H1 (cell line): ENCODE results near the gene SPAM1. TPM values are rescaled to one million over a fixed set of nuclear protein-coding genes. Genes with fewer than 3 reads are reported as not detected.
A peak's percentile ranks its signal among the peaks of the same experiment; 100 is the strongest.

ENCODE experiments used
- TCF12 ChIP-seq: IDR thresholded peaks from 2 replicates; pipeline ENCODE4 v1.6.1; 2011; ENCODE audit warnings: low read depth, mild to moderate bottlenecking, low read length
- polyA plus RNA-seq, 7 experiments: library from polyadenylated mRNA; depleted of rRNA in 3 of 7; stranded (reverse) in 5 of 7; unstranded in 2 of 7; fragments of >200 nt in 5 of 7; fragments of 200-250 nt in 2 of 7; gene quantifications; 1 replicate in 5 of 7; 2 replicates in 1 of 7; 4 replicates in 1 of 7; pipeline versions ENCODE4 v1.2.1 to v1.2.3, GENCODE V29; 2011 to 2013; ENCODE audit warnings: missing spikeins in 2 of 7, mixed read lengths in 2 of 7
- total RNA-seq: library from RNA; stranded (reverse); fragmentation: NEBNext Ultra II Directional; extraction: Animal tissue kit (Norgen Biotek cat#: 25700); gene quantifications from 2 replicates; pipeline ENCODE4 v1.2.1, GENCODE V29; 2021
- TF ChIP-seq, protein P1 (sequence below), 3 experiments: IDR thresholded peaks; 1 replicate in 2 of 3; 2 replicates in 1 of 3; pipeline versions ENCODE4 v1.5.1 to v1.6.1; 2011; ENCODE audit warnings: low read length in 3 of 3, mild to moderate bottlenecking in 3 of 3, inconsistent platforms in 2 of 3, low read depth in 1 of 3, moderate library complexity in 1 of 3; ENCODE audit not compliant: insufficient read depth in 1 of 3; ENCODE audit errors: control extremely low read depth in 1 of 3

Gene SPAM1
- total and polyA plus RNA-seq, 2 of the 8 experiments (the other 6 are each of a cell fraction or from before 2014, with no cell fraction given): not detected

DNA sequence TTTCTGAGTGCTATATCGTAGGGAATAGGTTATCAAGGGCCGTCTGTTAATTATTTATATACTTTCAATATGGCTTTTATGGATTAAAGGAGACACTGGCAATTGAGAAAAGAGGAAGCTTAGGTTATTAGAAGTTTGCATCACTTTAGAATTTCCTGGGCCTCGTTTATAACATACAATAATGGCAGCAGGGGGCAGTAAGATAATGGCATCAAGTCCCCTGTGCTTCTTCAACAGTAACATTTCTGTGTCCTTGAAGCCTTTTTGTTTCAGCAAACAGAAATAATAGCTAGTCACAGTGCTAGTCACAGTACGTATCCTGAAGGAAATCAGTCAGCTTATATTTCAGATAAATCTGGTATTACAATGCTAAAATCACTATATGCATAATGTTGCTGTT lies 41.9 kb downstream of the SPAM1 start (continued):
- TF ChIP-seq, protein P1, sequence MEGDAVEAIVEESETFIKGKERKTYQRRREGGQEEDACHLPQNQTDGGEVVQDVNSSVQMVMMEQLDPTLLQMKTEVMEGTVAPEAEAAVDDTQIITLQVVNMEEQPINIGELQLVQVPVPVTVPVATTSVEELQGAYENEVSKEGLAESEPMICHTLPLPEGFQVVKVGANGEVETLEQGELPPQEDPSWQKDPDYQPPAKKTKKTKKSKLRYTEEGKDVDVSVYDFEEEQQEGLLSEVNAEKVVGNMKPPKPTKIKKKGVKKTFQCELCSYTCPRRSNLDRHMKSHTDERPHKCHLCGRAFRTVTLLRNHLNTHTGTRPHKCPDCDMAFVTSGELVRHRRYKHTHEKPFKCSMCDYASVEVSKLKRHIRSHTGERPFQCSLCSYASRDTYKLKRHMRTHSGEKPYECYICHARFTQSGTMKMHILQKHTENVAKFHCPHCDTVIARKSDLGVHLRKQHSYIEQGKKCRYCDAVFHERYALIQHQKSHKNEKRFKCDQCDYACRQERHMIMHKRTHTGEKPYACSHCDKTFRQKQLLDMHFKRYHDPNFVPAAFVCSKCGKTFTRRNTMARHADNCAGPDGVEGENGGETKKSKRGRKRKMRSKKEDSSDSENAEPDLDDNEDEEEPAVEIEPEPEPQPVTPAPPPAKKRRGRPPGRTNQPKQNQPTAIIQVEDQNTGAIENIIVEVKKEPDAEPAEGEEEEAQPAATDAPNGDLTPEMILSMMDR (IDR thresholded peaks at IDR 0.05; ENCODE audit: control extremely low read depth in 1 of 3, insufficient read depth in 1 of 3, low read depth in 1 of 3, low read length in 3 of 3): peak in 2 of 3 experiments; percentile 14 to 31; a peak in 1 of 4 replicates
- no peak for TF ChIP-seq TCF12
